Activated naive CD4-positive, alpha-beta T cell treated with anti-CD3 and anti-CD28 coated beads, Interleukin-2, amount 50 U/mL, for 16 hours (primary cell): ENCODE results near the gene SLC16A8.
"Not testable (repeated sequence)": the region's sequence is repeated elsewhere in the genome, so short reads cannot be mapped to it uniquely, and the experiment has no call there.

Experiments used
- DNase-seq: peaks from one replicate; pipeline ENCODE4 v3.0.0-alpha.2; 2020

Gene SLC16A8

GRCh38 chr22:38040953-38041759 lies 42.8 kb downstream of the SLC16A8 start:
- no peak for DNase-seq

DNA sequence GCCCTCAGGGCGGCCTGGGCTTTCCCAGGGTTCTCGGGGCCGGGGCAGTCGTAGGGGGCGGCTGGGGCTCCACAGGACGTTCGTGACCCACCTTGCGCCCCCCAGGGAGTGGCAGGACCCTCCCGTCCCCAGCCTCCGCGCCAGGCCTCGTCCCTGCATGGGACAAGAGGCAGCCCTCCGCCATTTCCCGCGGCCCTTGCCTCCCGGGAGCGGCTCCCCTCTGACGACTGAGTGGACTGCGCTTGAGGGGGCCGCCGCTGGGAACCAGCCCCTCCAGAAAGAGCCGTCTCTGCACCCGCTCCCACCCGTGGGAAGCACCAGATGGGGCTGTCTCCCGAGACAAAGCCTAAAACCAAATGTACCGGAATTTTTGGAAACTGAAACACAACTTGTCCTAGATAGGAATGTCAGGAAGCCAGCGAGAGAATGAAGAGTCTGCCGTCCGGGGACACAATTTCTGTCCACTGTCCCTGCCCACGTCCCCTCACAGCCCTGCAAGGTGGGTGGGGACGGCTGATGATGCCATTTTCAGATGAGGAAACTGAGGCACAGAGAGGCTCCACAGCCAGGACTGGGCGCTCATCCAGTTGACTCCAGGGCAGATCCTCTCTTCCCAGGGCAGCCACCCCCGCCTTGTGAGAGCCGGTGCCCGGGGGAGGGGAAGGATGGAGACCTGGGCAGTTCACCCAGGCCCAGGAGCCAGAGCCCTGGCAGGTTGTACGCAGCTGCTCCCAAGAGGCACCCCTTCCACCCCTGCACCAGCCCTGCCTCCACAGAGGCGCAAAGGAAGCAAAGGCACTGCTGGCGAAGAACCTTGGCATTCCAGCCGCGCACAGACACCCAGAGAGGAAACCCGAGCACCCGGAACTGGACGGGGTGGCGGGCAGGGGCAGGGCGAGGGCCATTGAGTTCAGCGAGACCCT lies 44.8 kb downstream of the SLC16A8 start:
- no peak for DNase-seq

- DNase-seq, result no peak
These were observed 45.6 kb downstream of the SLC16A8 start for GRCh38 chr22:38038426-38038825.

DNA sequence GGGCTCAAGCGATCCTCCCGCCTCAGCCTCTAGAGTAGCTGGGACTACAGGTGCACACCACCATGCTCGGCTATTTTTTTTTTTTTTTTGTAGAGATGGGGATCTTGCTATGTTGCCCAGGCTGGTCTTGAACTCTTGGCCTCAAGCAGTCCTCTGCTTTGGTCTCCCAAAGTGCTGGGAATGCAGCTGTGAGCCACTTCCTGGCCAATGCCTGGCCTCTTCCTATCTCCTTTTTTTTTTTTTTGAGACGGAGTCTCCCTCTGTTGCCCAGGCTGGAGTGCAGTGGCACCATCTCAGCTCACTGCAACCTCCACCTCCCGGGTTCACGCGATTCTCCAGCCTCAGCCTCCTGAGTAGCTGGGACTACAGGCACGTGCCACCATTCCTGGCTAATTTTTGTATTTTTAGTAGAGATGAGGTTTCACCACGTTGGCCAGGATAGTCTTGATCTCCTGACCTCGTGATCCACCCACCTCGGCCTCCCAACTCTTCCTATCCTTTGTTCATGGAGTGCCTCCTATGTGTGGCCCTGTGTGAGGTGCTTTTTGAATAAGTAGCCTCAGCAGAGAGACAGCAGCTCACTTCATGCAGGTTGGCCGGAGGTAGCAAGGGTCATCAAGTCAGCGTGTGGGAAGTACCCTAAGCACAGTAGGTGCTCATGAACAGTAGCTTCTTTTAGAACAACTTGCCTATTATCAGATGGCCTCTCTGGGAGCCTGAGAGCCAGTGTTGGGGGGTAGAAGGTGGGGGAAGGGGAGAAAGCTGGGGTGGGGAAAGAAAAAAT lies 46.4 kb downstream of the SLC16A8 start:
- not testable (repeated sequence) for DNase-seq

GRCh38 chr22:38036392-38037062 lies 47.5 kb downstream of the SLC16A8 start:
- no peak for DNase-seq

DNA sequence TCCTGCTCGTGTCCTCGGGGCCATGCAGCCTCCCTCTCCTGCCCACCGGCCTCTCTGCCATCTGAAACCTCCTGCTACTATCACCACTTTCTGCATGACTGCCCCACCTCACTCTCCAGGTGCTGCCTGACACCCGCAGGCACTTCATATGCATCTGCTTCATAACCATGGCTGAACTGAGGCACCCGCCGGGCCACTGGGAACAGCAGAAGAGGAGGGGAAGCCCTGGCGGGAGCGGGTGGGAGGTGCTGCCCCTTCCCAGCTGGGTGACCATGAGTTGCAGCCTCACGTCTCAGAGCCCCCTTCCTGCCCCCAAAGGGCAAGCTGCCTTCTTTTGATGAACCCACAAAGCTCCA lies 48.5 kb downstream of the SLC16A8 start:
- DNase-seq, result no peak

GRCh38 chr22:38034884-38035529 lies 49.0 kb downstream of the SLC16A8 start:
- no peak for DNase-seq

DNA sequence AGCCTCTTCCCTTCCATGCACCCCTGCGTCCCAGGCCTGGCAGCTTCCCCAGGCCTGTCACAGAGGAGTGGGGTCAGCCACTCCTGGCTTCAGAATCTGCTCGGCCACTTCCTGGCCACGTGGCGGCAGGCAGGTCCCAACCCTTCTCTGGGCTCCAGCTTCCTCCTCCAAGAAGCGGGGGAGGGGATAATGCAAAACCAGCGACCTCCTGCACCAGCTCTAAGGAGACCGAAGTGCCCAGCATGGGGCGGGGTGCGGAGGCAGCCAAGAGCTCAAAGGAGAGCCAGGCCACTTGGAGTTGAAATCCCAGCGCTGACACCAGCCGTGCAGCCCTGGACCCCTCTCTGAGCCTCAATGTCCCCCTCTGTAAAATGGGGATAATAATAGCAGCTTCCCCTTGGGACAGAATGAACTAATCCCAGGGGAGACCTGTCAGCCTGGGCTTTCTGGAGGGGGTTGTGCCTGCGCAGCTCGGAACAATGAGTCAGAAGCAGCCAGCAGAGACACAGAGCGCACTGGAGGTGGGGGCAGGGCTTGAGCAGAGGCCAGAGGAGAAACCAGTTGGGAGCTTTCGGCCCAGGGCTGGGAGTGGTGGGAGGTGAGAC lies 49.6 kb downstream of the SLC16A8 start:
- DNase-seq, result no peak

- no peak for DNase-seq
These were observed 50.3 kb downstream of the SLC16A8 start for GRCh38 chr22:38033522-38034277.

- DNase-seq, result no peak
These were observed 51.1 kb downstream of the SLC16A8 start for GRCh38 chr22:38032681-38033521.

DNA sequence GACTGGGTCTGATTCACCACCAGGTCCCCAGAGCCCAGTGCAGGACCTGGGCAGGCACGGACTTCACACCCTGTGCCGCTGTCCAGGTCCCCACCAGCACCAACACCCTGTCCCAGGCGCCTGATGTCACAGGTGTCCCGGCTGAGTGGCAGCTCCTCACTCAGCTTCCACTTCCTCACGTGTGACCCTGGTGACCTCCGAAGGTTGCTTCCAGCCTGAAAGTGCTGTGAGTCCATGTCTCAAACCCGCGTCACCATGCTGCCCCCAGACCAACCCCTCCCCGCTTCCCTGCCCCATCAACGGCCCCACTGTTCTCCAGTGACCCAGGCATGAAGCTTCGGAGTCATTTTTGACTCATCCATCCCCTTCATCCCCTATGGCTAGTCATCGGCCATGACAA lies 52.5 kb downstream of the SLC16A8 start:
- no peak for DNase-seq

DNA sequence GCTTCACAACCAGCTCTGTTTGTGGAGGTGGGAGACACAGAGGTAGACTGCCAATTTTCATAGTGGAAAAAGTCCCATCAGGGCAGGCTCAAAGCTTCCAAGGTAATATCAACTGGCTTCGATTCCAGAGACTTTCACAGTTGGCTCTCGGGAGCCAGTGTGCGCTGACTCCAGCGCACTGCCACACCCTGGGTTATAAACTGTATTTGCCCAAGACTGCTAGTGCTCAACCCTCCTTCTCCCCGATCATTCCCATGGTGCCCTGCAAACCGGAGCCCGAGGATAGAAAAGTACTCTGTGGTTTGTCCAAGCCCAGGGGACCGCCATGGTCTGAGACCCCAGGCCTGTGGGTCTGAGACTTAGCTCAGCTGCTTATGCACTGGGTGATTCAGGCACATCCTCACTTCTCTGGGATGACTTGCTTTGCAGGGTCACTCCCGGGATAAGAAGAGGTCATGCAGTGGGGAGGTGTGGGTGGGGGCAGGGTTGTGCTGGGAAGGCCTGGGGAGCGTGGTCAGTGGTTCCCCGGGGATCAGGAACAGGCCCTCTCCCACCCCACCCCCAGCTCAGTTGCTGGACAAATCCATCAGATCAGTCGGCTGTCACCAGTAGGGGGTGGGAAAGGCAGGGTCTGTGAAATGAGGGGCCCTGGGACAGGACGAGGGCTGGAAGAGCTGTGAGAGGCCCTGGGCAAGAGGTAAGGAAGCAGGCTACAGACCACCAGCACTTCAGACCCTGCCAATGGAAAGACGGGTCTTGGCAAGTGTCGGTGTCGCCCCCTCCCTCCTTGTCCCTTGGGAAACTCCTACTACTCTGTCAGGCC lies 53.5 kb downstream of the SLC16A8 start:
- no peak for DNase-seq

- DNase-seq, result no peak
These were observed 54.1 kb downstream of the SLC16A8 start for GRCh38 chr22:38029901-38030300.

GRCh38 chr22:38029370-38029769 lies 54.6 kb downstream of the SLC16A8 start:
- no peak for DNase-seq

DNA sequence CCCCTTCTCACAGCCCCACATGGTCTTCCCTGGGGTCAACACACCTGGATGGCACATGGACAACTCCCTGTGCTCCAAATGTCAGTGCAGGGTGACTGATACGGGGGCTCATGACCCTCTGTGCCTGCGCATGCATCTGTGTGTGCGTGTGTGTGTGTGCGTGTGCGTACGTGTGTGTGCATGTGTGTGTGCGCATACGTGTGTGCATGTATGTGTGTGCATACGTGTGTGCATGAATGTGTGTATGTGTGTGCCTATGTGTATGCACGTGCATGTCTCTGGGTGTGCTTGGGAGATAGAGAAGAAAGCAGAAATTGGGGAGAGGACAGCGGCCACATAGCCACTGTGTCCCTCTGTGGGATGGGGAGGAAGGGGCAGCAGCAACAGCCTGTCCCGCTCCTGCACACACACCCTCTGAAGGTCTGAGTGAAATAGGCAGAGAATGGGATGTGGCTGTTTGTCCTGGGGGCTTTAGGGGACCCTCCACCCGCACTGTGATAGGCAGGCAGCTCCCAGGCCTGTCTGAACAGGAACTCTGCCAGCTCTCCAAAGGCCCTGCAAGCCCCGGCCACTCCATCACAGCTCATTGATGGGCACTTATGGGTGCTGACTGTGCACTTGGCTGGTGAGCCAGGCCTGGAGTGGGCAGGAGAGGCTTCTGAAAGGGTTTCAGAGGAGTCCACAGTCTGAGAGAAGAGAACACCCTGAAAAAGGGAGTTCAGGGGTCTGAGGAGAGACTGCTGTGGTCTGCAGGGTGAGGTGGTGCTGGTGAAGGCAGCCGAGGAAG lies 55.4 kb downstream of the SLC16A8 start:
- no peak for DNase-seq
